ENCODE data around the gene CD7.

DNA sequence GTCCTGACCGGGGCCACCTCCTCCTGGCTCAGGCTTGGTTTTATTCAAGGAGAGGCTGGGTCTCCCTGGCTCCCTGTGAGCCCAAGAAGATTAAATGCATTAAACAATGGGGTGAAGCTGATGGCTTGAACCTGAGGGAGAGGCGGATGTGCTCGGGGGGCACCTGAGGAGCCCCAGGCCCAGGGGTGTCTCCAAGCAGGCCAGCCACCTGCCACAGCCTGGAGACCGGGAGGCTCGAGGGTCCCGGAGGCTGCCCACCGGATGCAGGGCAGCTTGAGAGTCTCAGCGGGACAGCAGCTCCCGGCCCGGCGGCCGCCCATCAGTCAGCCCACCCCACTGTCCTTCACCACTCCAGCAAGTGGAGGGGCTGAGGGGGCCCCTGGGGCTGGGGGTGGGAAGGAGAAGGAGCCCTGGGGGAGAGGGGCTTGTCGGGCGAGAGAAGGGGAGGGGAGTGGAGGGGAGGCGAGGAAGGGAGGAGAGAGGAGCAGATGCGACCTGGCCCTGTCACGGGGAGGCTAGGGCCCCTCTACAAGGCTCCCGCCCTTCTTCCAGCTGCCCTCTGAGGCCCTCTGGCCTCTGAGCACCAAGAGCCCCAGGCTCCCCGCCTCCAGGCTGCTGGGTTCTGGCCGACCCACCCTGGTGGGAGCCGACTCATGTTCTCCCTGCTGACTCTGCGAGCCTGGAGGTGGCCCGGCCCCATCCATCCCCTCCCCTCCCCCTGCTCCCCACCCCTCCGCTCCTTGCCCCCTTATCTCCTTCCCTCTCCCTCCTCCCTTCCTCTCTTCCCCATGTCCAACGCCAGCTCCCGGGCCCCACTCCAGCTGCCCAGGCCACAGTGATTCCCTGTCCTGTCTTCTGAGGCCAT lies 13.2 kb downstream of the CD7 start:
- TF ChIP-seq, protein P1, sequence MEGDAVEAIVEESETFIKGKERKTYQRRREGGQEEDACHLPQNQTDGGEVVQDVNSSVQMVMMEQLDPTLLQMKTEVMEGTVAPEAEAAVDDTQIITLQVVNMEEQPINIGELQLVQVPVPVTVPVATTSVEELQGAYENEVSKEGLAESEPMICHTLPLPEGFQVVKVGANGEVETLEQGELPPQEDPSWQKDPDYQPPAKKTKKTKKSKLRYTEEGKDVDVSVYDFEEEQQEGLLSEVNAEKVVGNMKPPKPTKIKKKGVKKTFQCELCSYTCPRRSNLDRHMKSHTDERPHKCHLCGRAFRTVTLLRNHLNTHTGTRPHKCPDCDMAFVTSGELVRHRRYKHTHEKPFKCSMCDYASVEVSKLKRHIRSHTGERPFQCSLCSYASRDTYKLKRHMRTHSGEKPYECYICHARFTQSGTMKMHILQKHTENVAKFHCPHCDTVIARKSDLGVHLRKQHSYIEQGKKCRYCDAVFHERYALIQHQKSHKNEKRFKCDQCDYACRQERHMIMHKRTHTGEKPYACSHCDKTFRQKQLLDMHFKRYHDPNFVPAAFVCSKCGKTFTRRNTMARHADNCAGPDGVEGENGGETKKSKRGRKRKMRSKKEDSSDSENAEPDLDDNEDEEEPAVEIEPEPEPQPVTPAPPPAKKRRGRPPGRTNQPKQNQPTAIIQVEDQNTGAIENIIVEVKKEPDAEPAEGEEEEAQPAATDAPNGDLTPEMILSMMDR (IDR thresholded peaks at IDR 0.05; ENCODE audit: low read depth, low read length, poor library complexity, severe bottlenecking) = no peak
- no peak for TF ChIP-seq EZH2phosphoT487 (IDR thresholded peaks at IDR 0.05; ENCODE audit: borderline replicate concordance, low read length)

Measured in DOHH2 (cell line).